ENCODE results near the gene WDFY3. TPM values are rescaled to one million over a fixed set of nuclear protein-coding genes. Genes with fewer than 3 reads are reported as not detected.

The WDFY3 gene
- total and polyA plus RNA-seq, 3 donors from 2014 or later = 31.7 to 168 (median 126) TPM

DNA sequence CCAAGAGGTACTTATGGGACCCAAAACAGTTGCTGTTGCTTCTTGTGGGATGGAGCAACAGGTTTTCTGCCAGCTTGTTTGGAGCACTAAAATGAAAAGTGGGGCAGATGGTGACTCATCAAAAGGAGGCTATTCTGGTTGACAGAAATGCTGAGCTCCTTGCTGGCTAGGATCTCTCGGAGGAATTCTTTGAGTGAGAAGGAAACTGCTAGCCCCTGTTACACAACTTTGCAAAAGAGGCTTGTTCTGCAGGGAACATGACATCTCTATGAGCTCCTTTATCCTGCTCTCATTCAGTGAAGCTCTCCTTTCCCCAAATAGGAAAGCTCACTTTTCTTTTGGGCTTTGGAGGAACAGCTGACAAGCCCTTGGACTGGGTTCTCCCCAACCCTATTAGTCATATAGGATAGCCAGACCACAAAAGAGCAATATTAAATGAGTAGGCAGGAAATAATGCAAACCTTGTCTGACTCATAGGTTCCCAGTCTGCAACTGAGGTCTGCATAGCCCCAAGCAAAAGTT, 275.3 kb downstream of the WDFY3 start:
- Histone ChIP-seq H3K27me3 (no peaks in the 10 kb centered on the region), H3K27ac (no peak overlapping the region), H3K4me3 (no peak overlapping the region), H3K36me3 (ENCODE audit: low read depth, missing control alignments) (no peaks in the 10 kb centered on the region), H3K9me3 (no peaks in the 10 kb centered on the region), H3K4me1 (no peaks in the 10 kb centered on the region)
- 81 to 86% methylated on average over 1 of the region's 1 CpG for WGBS, 2 donors
- intact Hi-C loops (cut with DNase I; ENCODE audit: low total_unique reads) = no loop called here
- TF ChIP-seq, protein P1, sequence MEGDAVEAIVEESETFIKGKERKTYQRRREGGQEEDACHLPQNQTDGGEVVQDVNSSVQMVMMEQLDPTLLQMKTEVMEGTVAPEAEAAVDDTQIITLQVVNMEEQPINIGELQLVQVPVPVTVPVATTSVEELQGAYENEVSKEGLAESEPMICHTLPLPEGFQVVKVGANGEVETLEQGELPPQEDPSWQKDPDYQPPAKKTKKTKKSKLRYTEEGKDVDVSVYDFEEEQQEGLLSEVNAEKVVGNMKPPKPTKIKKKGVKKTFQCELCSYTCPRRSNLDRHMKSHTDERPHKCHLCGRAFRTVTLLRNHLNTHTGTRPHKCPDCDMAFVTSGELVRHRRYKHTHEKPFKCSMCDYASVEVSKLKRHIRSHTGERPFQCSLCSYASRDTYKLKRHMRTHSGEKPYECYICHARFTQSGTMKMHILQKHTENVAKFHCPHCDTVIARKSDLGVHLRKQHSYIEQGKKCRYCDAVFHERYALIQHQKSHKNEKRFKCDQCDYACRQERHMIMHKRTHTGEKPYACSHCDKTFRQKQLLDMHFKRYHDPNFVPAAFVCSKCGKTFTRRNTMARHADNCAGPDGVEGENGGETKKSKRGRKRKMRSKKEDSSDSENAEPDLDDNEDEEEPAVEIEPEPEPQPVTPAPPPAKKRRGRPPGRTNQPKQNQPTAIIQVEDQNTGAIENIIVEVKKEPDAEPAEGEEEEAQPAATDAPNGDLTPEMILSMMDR (IDR thresholded peaks at IDR 0.05) = no peak
- no peak for TF ChIP-seq POLR2A (IDR thresholded peaks at IDR 0.05)
- DNase-seq = no peak

DNA sequence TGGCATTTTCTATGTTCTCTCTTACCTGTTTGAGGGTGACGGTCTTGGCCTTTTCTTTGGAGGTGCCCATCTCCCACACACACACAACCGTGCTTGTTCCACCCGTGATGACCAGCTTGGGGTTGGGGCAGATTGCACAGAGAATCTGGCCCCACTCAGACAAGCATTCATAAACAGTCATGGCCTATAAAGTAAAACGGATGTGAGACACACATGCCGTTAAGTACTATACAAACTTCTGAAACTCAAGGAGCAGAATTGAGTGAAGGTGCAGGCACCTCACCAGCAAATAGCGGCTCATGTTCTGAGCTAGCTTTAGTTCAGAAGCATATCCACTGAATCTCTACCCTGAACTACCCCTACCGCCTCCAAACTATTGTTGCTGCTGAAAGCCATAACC, 276.0 kb downstream of the WDFY3 start:
- intact Hi-C loops (cut with DNase I; ENCODE audit: low total_unique reads) = no loop called here
- Histone ChIP-seq H3K27me3 (no peaks in the 10 kb centered on the region), H3K4me1 (no peaks in the 10 kb centered on the region), H3K27ac (no peak overlapping the region), H3K36me3 (ENCODE audit: low read depth, missing control alignments) (no peaks in the 10 kb centered on the region), H3K4me3 (no peak overlapping the region), H3K9me3 (no peaks in the 10 kb centered on the region)
- WGBS, 2 donors = 87 to 95% methylated on average over 7 of the region's 7 CpGs
- TF ChIP-seq POLR2A (IDR thresholded peaks at IDR 0.05) = no peak
- TF ChIP-seq, protein P1 (IDR thresholded peaks at IDR 0.05) = no peak
- DNase-seq = no peak

DNA sequence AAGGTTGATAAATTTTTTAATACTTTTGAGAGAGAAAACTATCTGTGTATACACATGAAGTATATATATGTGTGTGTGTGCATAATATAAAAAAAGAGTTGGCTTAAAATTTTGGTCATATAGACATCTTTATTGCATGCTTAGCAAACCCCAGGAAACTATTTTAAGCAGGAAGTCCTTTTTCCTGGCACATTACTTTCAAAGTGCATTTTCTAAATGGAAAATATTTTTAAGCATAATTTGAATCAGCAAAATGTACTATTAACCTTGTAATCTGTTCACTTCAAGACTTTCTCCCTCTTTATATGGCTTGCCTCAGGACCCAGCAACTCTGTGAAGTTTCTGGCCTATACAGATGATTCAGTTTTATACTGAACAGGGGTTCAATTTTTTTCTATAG, 277.3 kb downstream of the WDFY3 start:
- no peaks in the 10 kb centered on the region for H3K9me3 ChIP-seq
- DNase-seq = no peak
- no peak overlapping the region for H3K27ac ChIP-seq
- intact Hi-C loops (cut with DNase I; ENCODE audit: low total_unique reads) = no loop called here
- H3K4me3 ChIP-seq = no peak overlapping the region
- no peaks in the 10 kb centered on the region for H3K4me1 ChIP-seq
- TF ChIP-seq, protein P1 (IDR thresholded peaks at IDR 0.05) = no peak
- no peak for TF ChIP-seq POLR2A (IDR thresholded peaks at IDR 0.05)
- H3K36me3 ChIP-seq (ENCODE audit: low read depth, missing control alignments) = no peaks in the 10 kb centered on the region
- no peaks in the 10 kb centered on the region for H3K27me3 ChIP-seq

DNA sequence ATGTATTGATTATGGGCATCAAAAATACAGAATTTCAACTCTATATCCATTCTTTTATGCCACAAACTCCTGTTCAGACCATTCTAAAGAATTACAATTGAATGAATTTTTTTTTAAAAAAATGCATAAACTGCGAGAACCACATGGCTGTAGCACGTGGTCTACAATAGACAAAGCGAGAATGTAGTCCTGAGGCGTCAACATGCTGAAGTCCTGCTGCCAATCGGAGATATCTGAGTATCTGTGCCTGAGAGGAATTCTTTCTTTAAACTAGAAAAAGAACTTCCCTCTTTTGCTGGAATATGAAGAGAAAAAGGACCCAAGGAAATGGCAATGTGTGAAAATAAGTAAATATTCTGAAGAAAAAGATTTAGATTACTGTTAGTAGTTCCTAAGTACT, 277.9 kb downstream of the WDFY3 start:
- Histone ChIP-seq H3K27me3 (no peaks in the 10 kb centered on the region), H3K4me3 (no peak overlapping the region), H3K9me3 (no peaks in the 10 kb centered on the region), H3K27ac (no peak overlapping the region), H3K36me3 (ENCODE audit: low read depth, missing control alignments) (no peaks in the 10 kb centered on the region), H3K4me1 (no peaks in the 10 kb centered on the region)
- TF ChIP-seq POLR2A (IDR thresholded peaks at IDR 0.05) = no peak
- TF ChIP-seq, protein P1 (IDR thresholded peaks at IDR 0.05) = no peak
- DNase-seq = no peak
- intact Hi-C loops (cut with DNase I; ENCODE audit: low total_unique reads) = no loop called here
- 95 to 96% methylated on average over 5 of the region's 5 CpGs for WGBS, 2 donors

DNA sequence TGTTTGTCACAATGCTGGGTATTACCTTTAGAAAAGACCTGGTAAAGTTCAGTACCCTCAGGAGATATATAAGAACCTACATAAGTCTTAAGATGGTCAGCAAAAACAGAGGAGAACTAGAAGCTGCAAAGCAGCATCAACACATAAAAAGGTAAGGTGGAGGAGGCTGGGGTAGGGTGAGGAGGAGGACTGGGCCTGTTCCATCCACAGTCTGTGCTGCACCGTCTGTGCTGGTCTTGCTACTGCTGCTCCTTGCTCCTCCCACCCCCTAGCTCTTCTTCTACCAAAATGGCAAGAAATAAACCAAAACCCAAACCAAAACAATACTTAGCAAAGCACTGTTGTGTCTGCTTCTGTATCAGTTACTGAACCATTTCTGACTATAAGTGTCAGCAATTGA, 281.4 kb downstream of the WDFY3 start:
- H3K9me3 ChIP-seq = no peaks in the 10 kb centered on the region
- TF ChIP-seq POLR2A (IDR thresholded peaks at IDR 0.05) = no peak
- TF ChIP-seq, protein P1 (IDR thresholded peaks at IDR 0.05) = no peak
- H3K27ac ChIP-seq = no peak overlapping the region
- H3K4me1 ChIP-seq = no peaks in the 10 kb centered on the region
- H3K27me3 ChIP-seq = no peaks in the 10 kb centered on the region
- intact Hi-C loops (cut with DNase I; ENCODE audit: low total_unique reads) = no loop called here
- no peaks in the 10 kb centered on the region for H3K36me3 ChIP-seq (ENCODE audit: low read depth, missing control alignments)
- no peak for DNase-seq
- H3K4me3 ChIP-seq = no peak overlapping the region
- 52 to 70% methylated on average over 1 of the region's 1 CpG for WGBS, 2 donors

Data from testis (tissue), 3 donors.